Ecto neural progenitor cell (in vitro differentiated cells): ENCODE results near the gene GPM6B.

Source experiments
- DNase-seq: peaks from one replicate; pipeline ENCODE4 v3.0.0-alpha.2; 2018; ENCODE audit warnings: low spot score

GPM6B gene

GRCh38 chrX:13824746-13825145 lies 7.9 kb upstream of the GPM6B start:
- no peak for DNase-seq

DNA sequence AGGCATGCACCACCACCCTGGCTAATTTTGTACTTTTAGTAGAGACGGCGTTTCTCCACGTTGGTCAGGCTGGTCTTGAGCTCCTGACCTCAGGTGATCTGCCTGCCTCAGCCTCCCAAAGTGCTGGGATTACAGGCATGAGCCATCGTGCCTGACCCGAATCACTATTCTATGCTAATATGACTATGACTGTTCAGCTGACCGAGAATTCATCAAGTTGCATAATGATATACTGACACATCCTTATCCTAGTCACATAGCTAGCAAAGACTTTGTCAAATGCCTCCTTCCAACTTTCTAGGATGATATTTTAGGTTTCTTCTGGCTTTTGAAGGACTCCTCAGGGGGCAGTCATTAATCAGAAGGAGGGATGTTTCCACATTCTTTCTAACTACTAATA lies 4.8 kb upstream of the GPM6B start:
- DNase-seq, result no peak

GRCh38 chrX:13816176-13816575 lies 717 bp downstream of the GPM6B start:
- DNase-seq, result no peak

GRCh38 chrX:13815664-13816063 lies 1.2 kb downstream of the GPM6B start:
- DNase-seq, result no peak

DNA sequence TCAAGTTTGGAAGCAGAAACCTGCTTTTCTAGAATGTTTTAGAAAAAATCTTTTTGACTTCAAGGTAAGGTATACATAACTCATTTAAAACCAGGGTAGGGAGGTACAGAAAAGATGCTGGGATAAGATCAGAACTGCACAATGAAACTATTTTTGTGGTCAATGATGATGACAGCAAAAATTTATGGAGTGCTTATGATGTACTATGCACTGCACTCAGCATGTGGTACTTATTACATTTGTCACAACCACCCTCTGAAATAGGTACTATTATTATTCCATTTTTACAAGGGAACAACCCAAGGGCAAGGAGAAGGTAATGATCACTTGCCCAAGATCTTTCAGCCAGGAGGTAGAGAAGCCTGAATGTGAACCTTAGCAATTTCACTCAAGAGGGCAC lies 8.0 kb downstream of the GPM6B start:
- DNase-seq, result no peak

DNA sequence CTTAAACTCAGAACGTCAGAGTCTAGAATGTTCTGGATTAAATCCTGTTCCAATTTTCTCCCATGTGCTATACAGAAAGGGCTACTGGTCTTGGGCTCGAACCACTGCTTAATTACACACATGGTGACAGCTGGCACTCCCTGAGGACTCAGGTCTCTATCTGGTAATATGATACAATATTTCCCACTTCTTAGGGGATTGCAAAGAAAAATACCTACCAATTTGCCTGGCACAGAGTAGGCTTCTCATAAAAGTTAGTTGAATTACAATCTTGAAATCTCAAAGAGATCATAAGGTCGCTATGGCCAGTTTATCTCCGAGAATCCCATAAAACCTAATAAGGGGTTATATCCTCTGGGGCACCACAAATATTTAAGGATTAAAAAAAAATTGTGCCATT lies 8.6 kb downstream of the GPM6B start:
- DNase-seq, result no peak

GRCh38 chrX:13805241-13805640 lies 11.7 kb downstream of the GPM6B start:
- DNase-seq, result no peak

GRCh38 chrX:13803116-13803515 lies 13.8 kb downstream of the GPM6B start:
- DNase-seq, result no peak

DNA sequence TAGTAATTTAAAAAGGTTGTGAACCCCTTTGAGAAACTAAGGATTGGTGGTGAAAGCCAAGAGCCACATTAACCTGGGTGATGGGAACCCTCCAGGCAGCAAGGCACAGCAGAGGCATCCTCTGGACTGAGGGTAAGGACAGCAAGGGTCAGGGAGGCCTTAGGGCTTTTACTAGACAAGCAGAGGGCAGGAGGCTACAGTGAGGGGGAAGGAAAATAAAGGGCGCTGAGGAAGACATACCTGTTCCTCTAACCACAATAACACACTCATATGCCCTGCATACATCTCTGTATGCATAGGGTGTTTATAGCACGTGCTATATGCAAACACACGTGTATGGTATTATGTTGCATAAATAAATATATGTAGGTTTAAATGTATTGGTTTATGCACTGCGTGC lies 18.7 kb downstream of the GPM6B start:
- no peak for DNase-seq

DNA sequence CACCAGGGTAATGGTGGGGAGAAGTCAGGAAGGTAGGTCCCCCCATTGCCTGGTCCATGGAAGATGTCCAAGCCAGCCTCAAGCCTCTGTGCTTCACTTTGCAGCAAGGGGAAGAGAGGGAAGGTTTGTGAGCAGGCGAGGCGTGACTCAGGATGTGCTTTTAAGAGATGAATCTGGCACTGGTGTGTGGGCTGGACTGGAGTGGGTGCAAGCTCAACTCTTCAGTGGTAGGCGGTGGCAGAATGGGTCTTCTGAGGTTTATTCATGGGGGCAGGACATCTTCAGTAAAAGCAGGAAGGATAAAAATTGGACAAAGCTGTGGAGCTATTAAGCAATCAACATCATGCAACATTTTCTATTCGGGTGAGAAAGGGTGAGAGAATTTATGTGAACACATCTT lies 19.4 kb downstream of the GPM6B start:
- no peak for DNase-seq

- DNase-seq, result no peak
These were observed 22.5 kb downstream of the GPM6B start for GRCh38 chrX:13794417-13794816.

- DNase-seq, result no peak
These were observed 23.0 kb downstream of the GPM6B start for GRCh38 chrX:13793897-13794296.

- DNase-seq, result no peak
These were observed 25.3 kb downstream of the GPM6B start for GRCh38 chrX:13791559-13791958.

DNA sequence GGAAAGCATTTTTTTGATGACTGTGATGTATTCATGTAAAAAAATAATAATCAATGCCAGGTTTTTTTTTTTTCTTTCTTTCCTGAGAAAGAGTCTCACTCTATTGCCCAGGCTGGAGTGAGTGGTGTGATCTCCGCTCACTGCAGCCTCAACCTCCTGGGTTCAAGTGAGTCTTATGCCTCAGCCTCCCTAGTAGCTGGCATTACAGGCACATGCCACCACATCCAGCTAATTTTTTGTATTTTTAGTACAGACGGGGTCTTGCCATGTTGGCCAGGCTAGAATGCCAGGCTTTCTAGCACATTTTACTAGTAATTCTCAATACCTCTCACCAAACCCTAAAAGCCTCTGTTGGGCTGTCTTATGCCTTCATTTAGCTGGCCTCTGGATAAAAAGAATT lies 25.7 kb downstream of the GPM6B start:
- no peak for DNase-seq

DNA sequence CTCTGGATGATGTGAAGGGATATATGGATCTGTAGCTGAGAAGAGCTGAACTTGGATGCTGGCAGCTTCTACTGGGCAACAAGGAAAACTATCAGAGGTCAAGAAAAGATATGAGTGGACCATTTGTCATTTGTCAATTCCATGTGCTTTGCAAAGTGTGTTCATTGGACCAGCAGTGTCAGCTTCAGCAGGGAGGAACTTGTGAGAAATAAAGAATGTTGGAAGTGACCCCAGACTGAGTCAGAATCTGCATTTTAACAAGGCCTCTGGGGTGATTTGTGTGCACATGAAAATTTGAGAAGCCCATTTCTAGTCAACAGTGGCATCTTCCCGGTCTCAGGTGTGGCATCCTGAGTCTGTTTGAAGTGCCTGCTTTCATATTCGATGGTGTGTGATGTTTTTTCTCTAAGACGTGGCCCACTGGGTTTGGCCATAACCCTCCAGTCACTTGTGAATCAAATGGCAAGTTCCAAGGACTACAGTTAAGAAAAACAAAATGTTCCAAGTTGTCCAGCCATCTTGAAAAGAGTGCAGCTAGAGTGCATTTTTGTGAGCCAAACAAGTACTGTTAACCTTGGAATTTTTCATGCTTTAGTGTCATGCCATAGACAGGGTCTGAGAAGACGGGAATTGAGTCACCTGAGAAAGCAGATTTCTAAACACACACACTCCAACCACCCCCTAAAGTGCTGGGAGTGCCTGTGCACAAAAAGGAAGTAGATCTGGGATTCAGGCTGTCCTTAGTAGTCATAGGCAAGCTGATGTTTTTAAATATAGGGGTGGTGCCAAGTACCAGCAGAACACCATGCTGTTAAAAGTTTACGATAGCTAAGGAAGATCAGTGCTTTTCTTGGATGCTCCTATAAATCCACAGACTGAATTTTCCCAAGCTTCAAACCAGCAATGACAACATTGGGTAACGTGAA lies 26.4 kb downstream of the GPM6B start:
- DNase-seq, result no peak

DNA sequence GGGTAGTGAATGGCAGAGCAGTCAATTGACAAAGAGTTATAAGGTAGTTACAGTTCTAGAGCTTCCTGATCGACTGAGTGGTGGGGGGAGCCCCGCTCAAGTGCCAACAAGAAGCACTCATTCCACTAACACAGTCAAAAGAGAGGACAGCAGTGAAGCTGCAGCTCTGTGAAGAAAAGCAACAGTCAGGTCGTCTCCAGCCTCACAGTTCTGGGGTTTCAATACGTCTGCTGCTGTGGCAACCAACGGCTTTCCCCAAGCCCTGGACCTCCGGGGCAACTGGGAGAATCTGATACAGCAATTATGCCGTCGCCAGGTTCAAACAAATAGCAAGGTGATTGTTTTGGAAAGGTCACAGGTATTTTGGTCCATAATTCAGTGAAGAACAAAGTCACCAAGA lies 30.8 kb downstream of the GPM6B start:
- DNase-seq, result no peak

DNA sequence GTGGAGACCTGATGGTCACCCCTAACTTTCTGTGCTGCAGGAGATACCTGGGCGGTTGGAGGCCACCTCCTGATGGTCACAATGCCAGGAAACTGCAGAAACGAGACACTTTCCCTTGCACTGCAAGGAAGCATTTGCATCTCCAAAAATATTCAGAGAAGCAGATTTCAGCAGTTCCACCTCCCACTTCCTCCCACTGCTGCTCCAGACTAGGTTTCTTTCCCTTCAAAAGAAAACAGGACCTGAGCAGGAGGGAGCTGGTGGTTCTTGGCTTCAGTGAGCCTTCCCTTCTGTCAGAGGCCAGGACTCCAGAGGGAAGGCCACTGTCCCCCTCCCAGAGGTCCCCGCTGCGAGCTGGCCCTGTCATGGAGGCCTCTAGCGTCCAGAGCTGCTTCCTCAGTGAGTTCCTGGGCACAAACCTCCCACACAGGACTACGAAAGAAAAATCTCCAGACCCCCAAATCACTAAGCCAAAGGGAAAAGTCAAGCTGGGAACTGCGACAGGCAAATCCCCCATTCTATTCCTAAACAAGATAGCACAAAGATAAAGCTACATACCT lies 35.9 kb downstream of the GPM6B start:
- no peak for DNase-seq

DNA sequence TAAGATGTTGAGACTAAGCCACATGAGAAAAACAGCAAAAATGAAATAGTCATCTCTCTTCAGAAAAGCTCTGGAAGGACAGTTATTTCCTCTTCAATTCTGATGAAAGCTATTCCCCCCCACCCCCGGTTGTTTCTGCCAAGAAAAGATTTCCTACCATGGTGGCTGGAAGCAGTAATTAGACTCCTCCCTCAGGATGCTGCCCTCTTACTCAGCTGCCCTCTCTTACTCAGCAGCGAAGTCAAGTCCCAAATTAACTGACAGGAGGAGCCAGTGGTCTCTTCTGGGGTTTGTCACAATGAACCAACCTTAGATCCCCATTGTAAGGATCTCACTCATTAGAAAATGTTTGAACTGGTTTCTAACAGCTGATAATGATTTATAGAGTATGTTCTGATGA lies 38.0 kb downstream of the GPM6B start:
- DNase-seq, result no peak

DNA sequence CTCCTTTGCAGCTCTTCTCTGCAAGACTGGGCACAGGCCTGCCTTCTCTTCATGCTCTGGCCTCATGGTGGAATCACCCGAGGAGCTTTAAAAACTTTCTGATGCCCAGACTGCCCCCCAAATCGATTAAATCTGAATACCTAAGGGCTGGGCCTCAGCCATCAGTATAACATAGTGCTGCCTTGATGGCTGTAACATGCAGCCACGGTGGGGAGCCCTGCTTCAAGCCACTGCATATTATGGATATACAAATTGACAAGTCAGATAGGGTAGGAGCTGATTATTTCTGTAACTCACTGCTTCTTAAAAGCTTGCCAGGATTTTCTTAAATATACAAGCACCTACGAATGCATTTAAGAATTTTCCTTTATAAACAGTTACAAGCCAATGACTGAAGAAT lies 40.5 kb downstream of the GPM6B start:
- no peak for DNase-seq

DNA sequence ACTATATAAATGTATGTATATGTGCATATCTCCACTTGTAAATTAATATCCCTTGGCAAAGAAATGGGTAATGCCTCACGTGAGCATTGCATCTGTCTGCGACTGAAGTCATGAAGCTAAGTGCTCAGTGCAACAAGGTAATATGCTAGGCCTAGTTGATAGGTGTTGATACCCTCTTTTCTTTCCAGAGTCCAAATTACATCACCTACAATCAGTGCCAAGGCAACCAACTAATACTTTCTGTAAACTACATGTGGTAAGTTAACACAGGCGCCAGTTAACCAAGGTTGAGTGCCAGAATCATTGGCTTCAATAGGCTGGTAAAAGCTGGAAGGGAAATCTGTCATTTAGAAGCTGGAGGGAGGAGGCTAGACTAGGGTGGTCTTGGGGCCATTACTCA lies 41.1 kb downstream of the GPM6B start:
- no peak for DNase-seq

GRCh38 chrX:13774696-13775095 lies 42.2 kb downstream of the GPM6B start:
- no peak for DNase-seq

DNA sequence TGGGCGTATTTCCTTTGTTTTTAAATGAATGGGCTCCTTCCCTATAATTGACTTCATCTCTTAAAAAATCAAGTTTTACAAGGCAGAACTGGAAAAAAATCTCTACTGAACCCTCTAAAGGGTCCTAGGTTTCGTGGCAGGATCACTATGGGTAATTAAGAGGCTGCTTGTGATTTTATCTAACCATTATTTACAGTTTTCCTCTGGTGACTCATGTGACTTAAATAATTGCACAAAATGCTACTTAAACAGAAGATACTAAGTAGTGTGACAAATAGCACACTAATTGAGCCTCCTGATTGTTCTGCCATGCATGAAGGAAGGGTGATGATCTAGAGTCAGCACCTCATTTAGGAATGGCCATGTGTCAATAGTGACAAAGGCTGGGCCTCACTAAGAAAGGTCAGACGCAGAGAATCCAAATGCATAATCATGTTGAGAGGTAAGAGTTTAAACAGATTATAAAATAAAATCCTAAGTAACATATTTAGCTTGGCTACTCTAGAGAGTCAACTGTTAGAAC lies 46.8 kb downstream of the GPM6B start:
- DNase-seq, result no peak

GRCh38 chrX:13768939-13769338 lies 48.0 kb downstream of the GPM6B start:
- DNase-seq, result no peak

DNA sequence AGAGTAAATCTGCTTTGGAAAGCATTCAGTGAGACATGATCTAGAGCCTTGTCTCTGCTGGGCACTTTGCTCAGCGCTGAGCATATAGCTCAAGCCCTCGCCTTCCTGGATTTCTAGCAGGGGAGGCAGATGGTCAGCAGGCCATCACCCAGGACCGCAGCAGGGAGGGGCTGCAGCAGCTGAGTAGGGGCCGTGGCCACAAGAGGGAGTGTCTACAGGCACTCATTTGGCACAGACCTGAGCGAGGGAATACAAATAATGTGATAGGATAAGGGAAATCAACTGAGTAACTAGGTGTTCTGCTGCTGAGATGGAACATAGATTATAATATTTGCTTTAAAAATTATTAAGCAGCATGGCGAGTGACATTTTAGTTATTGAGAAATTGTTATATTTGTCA lies 52.1 kb downstream of the GPM6B start:
- DNase-seq, result peak; percentile 60
